Measurements from ENCODE around the gene PTPN14. TPM values are rescaled to one million over a fixed set of nuclear protein-coding genes. Genes with fewer than 3 reads are reported as not detected.

Gene PTPN14
- total RNA-seq, 1 experiment from 2014 or later = 76.4 TPM

DNA sequence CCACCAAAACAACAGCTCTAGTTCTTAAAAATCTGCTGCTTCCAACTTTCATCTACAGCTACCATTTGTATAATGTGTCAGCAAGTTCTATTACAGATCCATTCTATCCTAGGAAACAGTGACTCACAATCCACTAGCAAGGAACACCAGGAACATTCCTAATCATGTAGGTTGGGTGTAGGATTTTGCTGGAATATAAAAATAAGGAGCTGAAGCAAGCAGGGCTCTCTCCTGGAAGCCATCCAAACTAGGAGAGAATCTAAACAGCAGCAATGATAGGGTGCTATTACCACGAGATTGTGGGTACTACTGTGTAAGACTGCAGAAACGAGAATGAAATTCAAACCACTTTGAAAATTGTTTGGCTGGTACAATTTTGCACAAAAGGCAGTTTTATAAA is 135.0 kb downstream of the PTPN14 start:
- peaks cover 38 to 54% of the 10 kb centered on the region in 2 experiments for H3K4me1 Mint-ChIP-seq

More for the DNA sequence above, 135.0 kb downstream of the PTPN14 start:
- no peak for DNase-seq
- Mint-ChIP-seq H3K36me3 (ENCODE audit: insufficient read depth in 1 of 3, low read depth in 3 of 3) (peaks cover 0 to 4% (median 2%) of the 10 kb centered on the region in 3 experiments; a peak in 3 of 7 replicates), H3K27me3 (ENCODE audit: low read depth) (no peaks in the 10 kb centered on the region), H3K27ac (no peak overlapping the region), H3K9me3 (no peaks in the 10 kb centered on the region), H3K4me3 (no peak overlapping the region)
- H3K27me3 ChIP-seq (ENCODE audit: insufficient read depth, low read length) = no peaks in the 10 kb centered on the region
- no peak overlapping the region for H2BK20ac ChIP-seq (ENCODE audit: low read depth, low read length, poor library complexity, severe bottlenecking)
- H4K8ac ChIP-seq (replicated peaks; ENCODE audit: insufficient read length, low read depth, low read length) = no peak overlapping the region
- H3K4me2 ChIP-seq (ENCODE audit: insufficient read depth, insufficient read length, low read length) = no peak overlapping the region
- H3K23me2 ChIP-seq (ENCODE audit: insufficient read length, low read depth, low read length, poor library complexity, severe bottlenecking) = no peaks in the 10 kb centered on the region
- no peak overlapping the region for H3K9ac ChIP-seq (ENCODE audit: extremely low read depth, insufficient read length, low read length)
- H3K79me2 ChIP-seq (ENCODE audit: insufficient read depth, low read length) = no peaks in the 10 kb centered on the region; the same call in 1 of the 2 replicates
- H3K79me1 ChIP-seq (ENCODE audit: insufficient read depth, low read depth, low read length, poor library complexity, severe bottlenecking) = no peaks in the 10 kb centered on the region
- H2BK12ac ChIP-seq (ENCODE audit: insufficient read length, low read depth, low read length) = no peak overlapping the region
- H4K20me1 ChIP-seq (ENCODE audit: control insufficient read depth, insufficient read depth, insufficient read length) = no peaks in the 10 kb centered on the region
- no peak overlapping the region for H2BK5ac ChIP-seq (ENCODE audit: insufficient read length, low read length)
- H4K5ac ChIP-seq (ENCODE audit: insufficient read length, low read depth, low read length) = no peak overlapping the region
- no peak overlapping the region for H3K4ac ChIP-seq (ENCODE audit: low read depth, low read length)
- no peak overlapping the region for H2BK120ac ChIP-seq (ENCODE audit: low read depth, low read length, poor library complexity, severe bottlenecking)
- H3K14ac ChIP-seq (ENCODE audit: insufficient read depth, low read length) = no peak overlapping the region
- no peaks in the 10 kb centered on the region for H3K9me3 ChIP-seq (ENCODE audit: control insufficient read depth, low read depth, low read length)
- peaks cover 6% of the 10 kb centered on the region; the same call in 1 of the 2 replicates for H3K4me1 ChIP-seq (ENCODE audit: insufficient read depth, low read length)
- no peak overlapping the region for H3K27ac ChIP-seq (ENCODE audit: insufficient read length, low read depth, low read length)
- no peak overlapping the region for H2AK5ac ChIP-seq (ENCODE audit: insufficient read length, low read length)
- no peak overlapping the region for H2AFZ ChIP-seq (ENCODE audit: low read length)
- H3K18ac ChIP-seq (ENCODE audit: insufficient read length, low read depth, low read length) = no peak overlapping the region
- H4K91ac ChIP-seq (ENCODE audit: insufficient read length, low read depth, low read length) = no peak overlapping the region
- H3T11ph ChIP-seq (ENCODE audit: low read length) = no peak overlapping the region
- H3K56ac ChIP-seq (ENCODE audit: insufficient read length, low read depth, low read length) = no peak overlapping the region
- no peak for TF ChIP-seq CTCF (conservative IDR thresholded peaks at IDR 0.05)
- H2BK15ac ChIP-seq (ENCODE audit: low read depth, low read length) = no peak overlapping the region
- no peak overlapping the region for H3K23ac ChIP-seq (ENCODE audit: insufficient read length, low read depth, low read length)
- WGBS (ENCODE audit: extremely low coverage, insufficient read length, low lambda C conversion rate) = no CpG with 5 or more reads among the region's 2 CpGs
